Measurements from ENCODE around the gene SPTBN4.
"Not testable (repeated sequence)": the region's sequence is repeated elsewhere in the genome, so short reads cannot be mapped to it uniquely, and the experiment has no call there.

Gene SPTBN4

DNA sequence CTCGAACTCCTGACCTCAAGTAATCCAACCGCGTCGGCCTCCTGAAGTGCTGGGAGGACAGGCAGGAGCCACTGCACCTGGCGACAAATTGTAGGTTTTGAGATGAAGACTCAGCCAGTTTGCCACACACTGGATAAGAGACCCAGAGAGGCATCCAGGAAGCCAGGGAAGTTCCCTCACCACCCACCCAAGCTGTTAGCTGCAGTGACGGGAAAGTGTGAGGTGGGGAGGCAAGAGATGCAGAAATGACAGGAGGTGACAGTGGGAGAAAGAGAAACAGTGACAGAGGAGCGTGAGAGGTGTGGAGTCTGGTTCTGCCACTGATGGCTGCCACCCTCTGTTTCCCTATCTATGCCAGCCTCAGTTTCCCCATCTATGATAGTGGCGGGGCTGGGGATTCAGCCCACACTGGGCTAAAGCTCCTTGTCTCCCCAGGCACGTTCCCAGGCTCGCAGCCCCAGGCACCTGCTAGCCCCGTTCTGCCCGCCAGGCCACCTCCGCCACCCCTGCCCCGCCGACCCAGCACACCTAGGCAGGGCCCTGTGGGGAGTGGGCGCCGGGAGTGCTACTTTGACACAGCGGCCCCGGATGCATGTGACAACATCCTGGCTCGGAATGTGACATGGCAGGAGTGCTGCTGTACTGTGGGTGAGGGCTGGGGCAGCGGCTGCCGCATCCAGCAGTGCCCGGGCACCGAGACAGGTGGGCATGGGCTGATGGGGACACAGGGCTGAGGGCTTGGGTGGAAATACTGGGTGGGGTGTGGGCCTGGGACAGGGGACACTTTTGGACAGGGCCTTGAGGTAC lies 155.4 kb downstream of the SPTBN4 start:
- no peak for DNase-seq

DNA sequence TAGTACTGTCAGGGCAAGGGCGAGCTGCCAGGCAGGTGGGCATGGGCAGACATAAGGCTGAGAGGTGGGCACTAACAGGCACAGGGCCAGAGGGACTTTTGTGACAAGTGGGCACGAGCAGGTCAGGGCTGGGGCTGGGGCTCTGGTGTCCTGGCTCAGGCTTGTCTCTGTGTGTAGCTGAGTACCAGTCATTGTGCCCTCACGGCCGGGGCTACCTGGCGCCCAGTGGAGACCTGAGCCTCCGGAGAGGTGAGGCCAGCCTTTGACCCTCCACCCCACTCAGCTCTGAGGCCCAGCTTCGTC lies 155.9 kb downstream of the SPTBN4 start:
- no peak for DNase-seq

DNA sequence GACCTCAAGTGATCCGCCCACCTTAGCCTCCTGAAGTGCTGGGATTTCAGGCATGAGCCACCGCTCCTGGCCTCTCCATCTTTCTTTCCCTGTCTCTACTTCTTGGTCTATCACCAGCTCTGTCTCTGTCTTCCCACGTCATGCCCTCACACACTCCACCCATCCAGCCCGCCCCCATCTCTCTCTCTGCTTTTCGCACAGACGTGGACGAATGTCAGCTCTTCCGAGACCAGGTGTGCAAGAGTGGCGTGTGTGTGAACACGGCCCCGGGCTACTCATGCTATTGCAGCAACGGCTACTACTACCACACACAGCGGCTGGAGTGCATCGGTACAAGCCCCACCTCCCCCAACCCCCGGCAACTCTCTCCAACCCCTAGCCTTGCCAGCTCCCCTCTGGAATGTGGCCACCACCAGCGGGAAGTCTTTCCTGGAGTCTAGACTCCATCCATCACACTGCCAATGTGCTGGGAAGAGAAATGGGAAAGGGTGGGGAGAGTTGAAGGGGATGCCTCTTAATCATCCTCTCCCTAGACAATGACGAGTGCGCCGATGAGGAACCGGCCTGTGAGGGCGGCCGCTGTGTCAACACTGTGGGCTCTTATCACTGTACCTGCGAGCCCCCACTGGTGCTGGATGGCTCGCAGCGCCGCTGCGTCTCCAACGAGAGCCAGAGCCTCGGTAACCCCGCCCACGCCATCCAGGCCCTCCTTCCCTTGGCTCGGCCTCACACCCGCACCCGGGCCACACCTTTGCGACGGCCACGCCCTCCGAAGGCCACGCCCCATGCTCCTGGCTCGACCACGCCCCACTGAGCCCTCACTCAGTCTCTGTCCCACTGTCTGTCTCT lies 156.8 kb downstream of the SPTBN4 start:
- no peak for DNase-seq

GRCh38 chr19:40624369-40625153 lies 157.8 kb downstream of the SPTBN4 start:
- not testable (repeated sequence) for DNase-seq

DNA sequence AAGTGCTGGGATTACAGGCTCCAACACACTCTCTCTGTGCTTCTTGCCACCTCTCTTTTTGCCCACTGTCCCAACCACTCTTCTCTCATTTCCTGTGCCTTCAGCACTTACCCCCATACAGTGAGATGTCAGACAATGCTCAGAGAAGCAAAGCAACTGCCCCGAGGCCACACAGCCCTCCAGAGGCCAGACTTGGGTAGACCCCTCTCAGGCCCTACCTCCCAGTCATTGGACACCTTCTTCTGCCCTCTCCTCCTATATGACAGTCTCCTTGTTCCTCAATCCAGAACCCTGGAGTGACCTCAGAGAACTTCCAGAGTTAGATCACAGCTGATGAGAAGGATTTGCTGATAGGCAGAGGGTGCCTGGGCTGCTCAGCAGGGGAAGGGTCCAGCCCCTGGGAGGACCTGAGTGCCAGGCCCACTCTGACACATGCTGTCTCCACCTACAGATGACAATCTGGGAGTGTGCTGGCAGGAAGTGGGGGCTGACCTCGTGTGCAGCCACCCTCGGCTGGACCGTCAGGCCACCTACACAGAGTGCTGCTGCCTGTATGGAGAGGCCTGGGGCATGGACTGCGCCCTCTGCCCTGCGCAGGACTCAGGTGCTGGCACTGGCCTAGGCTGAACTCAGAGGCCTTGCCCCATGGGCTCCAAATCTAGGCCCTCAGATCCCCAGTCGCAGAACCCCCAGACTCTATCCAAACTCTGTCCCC lies 158.8 kb downstream of the SPTBN4 start:
- DNase-seq: no peak

Measured in CD4-positive, alpha-beta T cell treated with Interleukin-17A for 1 hour (primary cell).